H1 (cell line): ENCODE results near the gene CHPF. TPM values are rescaled to one million over a fixed set of nuclear protein-coding genes. Genes with fewer than 3 reads are reported as not detected.
A peak's percentile ranks its signal among the peaks of the same experiment; 100 is the strongest.

Source experiments
- ASH2L ChIP-seq: fragments of 200-600, 300-600 bp; sonication (generic); IDR thresholded peaks from one replicate; pipeline ENCODE4 v1.7.1; 2017; ENCODE audit warnings: low read length
- BACH1 ChIP-seq: IDR thresholded peaks from 2 replicates; pipeline ENCODE4 v1.6.1; 2012; ENCODE audit warnings: low read length, improper control_type of control experiment
- BCL11A ChIP-seq, 2 experiments: IDR thresholded peaks; one replicate each; pipeline ENCODE4 v1.6.1; 2011; ENCODE audit warnings: low read depth in 2 of 2, low read length in 2 of 2, mild to moderate bottlenecking in 2 of 2
- CEBPB ChIP-seq: IDR thresholded peaks from 2 replicates; pipeline ENCODE4 v1.6.1; 2012; ENCODE audit warnings: low read depth, low read length
- EGR1 ChIP-seq: IDR thresholded peaks from 2 replicates; pipeline ENCODE4 v1.6.1; 2011; ENCODE audit warnings: low read depth, low read length, borderline replicate concordance
- GABPA ChIP-seq: IDR thresholded peaks from 2 replicates; pipeline ENCODE4 v1.6.1; 2011; ENCODE audit warnings: mild to moderate bottlenecking, low read length, moderate library complexity, borderline replicate concordance; ENCODE audit not compliant: insufficient read depth
- GTF2F1 ChIP-seq: IDR thresholded peaks from 2 replicates; pipeline ENCODE4 v1.6.1; 2012; ENCODE audit warnings: low read depth, low read length, improper control_type of control experiment, borderline replicate concordance
- HDAC2 ChIP-seq, 2 experiments: fragments of 300-600 bp in 1 of 2; sonication (generic) in 1 of 2; IDR thresholded peaks; 2 replicates each; pipeline ENCODE4 v1.6.1; 2011 to 2012; ENCODE audit warnings: low read depth in 2 of 2, low read length in 2 of 2, mild to moderate bottlenecking in 2 of 2, moderate library complexity in 2 of 2, borderline replicate concordance in 1 of 2, inconsistent platforms in 1 of 2
- KDM5A ChIP-seq: fragments of 200-600 bp; IDR thresholded peaks from 2 replicates; pipeline ENCODE4 v1.7.1; 2012; ENCODE audit warnings: mild to moderate bottlenecking, low read length, inconsistent platforms, mixed read lengths
- NRF1 ChIP-seq: IDR thresholded peaks from 2 replicates; pipeline ENCODE4 v1.6.1; 2011; ENCODE audit warnings: mild to moderate bottlenecking, low read depth, low read length, improper control_type of control experiment
- PHF8 ChIP-seq: fragments of 200-600 bp; sonication (generic); conservative IDR thresholded peaks from 2 replicates; pipeline ENCODE4 v1.7.1; 2012; ENCODE audit warnings: low read depth, mild to moderate bottlenecking, inconsistent platforms, low read length, moderate library complexity
- POLR2AphosphoS5 ChIP-seq: IDR thresholded peaks from 2 replicates; pipeline ENCODE4 v1.6.1; 2011; ENCODE audit warnings: low read depth, low read length
- POU5F1 ChIP-seq: IDR thresholded peaks from 2 replicates; pipeline ENCODE4 v1.6.1; 2011; ENCODE audit warnings: low read depth, mild to moderate bottlenecking, low read length, moderate library complexity
- RAD21 ChIP-seq, 2 experiments: IDR thresholded peaks in 1 of 2; conservative IDR thresholded peaks in 1 of 2; 2 replicates each; pipeline ENCODE4 v1.6.1; 2011; ENCODE audit warnings: low read depth in 2 of 2, low read length in 2 of 2, improper control_type of control experiment in 1 of 2, inconsistent platforms in 1 of 2, mild to moderate bottlenecking in 1 of 2, moderate library complexity in 1 of 2
- SIN3A ChIP-seq, 2 experiments: IDR thresholded peaks in 1 of 2; conservative IDR thresholded peaks in 1 of 2; 2 replicates each; pipeline ENCODE4 v1.6.1; 2011 to 2012; ENCODE audit warnings: low read length in 2 of 2, improper control_type of control experiment in 1 of 2, low read depth in 1 of 2, mild to moderate bottlenecking in 1 of 2
- SRF ChIP-seq: IDR thresholded peaks from 2 replicates; pipeline ENCODE4 v1.6.1; 2011; ENCODE audit warnings: mild to moderate bottlenecking, low read depth, low read length, moderate library complexity
- TAF1 ChIP-seq: IDR thresholded peaks from 2 replicates; pipeline ENCODE4 v1.6.1; 2011; ENCODE audit warnings: mild to moderate bottlenecking, low read depth, low read length
- TEAD4 ChIP-seq: IDR thresholded peaks from 2 replicates; pipeline ENCODE4 v1.6.1; 2012; ENCODE audit warnings: low read depth, low read length, inconsistent platforms, mixed read lengths
- polyA plus RNA-seq, 7 experiments: library from polyadenylated mRNA; depleted of rRNA in 3 of 7; stranded (reverse) in 5 of 7; unstranded in 2 of 7; fragments of >200 nt in 5 of 7; fragments of 200-250 nt in 2 of 7; gene quantifications; 1 replicate in 5 of 7; 2 replicates in 1 of 7; 4 replicates in 1 of 7; pipeline versions ENCODE4 v1.2.1 to v1.2.3, GENCODE V29; 2011 to 2013; ENCODE audit warnings: missing spikeins in 2 of 7, mixed read lengths in 2 of 7
- total RNA-seq: library from RNA; stranded (reverse); fragmentation: NEBNext Ultra II Directional; extraction: Animal tissue kit (Norgen Biotek cat#: 25700); gene quantifications from 2 replicates; pipeline ENCODE4 v1.2.1, GENCODE V29; 2021
- TF ChIP-seq, protein P1 (sequence below): IDR thresholded peaks from 2 replicates; pipeline ENCODE4 v1.6.1; 2011; ENCODE audit warnings: low read length, improper control_type of control experiment

Gene CHPF
- total and polyA plus RNA-seq, 2 of the 8 experiments (the other 6 are each of a cell fraction or from before 2014, with no cell fraction given), result 62.9 to 67.3 TPM

DNA sequence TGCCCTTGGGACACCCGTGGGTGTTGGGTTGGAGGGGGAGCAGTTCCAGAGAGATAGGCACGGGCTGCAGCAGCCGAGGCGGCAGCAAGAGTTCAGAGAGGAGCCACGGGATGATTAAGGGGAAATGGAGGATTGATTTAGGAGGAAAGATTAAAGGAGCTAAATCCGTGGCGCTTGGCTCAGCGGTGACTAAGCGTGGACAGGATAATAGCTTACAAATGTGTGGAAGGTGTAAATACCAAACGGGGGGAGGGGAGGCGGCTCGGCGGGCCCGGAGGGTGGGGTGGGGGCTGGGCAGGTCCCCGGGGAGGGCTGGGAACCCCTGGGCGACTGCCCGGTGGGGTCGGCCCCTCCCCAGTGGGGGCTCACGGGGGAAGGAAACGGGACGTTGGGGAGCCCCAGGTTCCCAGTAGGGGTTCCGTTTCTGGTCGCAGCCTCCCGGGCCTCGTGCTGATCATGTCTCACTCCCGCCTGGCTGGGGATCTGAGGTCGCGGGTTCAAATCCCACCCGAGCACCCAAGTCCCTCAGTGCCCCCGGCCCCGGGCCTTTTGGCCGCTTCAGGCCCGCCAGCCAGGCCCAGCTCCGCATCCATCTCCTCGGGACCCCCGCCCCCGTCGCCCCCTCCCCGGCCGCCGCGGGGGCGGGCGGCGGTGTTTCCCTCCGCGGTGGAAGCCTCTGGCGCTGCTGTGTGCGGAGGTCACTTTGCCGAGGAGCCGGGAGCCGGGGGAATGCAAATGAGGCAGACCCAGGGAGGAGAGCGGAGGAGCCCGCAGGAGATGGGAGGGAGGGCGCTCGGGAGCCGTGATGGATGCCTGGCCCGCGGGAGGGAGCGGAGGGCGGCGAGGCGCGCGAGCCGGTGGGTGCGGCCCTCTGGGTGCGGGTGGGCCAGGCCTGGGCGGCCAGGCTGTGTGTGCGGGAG is 21.2 kb downstream of the CHPF start (continued):
- TF ChIP-seq CEBPB, result no peak
- TF ChIP-seq POU5F1, result no peak
- no peak for TF ChIP-seq POLR2AphosphoS5
- 0 out of 2 replicates have a peak, but pooled peaks have one; percentile 11 for TF ChIP-seq TEAD4
- TF ChIP-seq KDM5A, result no peak
- peak; percentile 34 for TF ChIP-seq ASH2L
- TF ChIP-seq GTF2F1, result no peak
- no peak for TF ChIP-seq SIN3A (conservative IDR thresholded peaks at IDR 0.05 in 1 of 2, IDR thresholded peaks at IDR 0.05 in 1 of 2; ENCODE audit: low read depth in 1 of 2, low read length in 2 of 2)
- TF ChIP-seq GABPA, result no peak
- no peak for TF ChIP-seq BACH1
- no peak for TF ChIP-seq EGR1
- no peak for TF ChIP-seq NRF1
- no peak for TF ChIP-seq BCL11A (IDR thresholded peaks at IDR 0.05; ENCODE audit: low read depth in 2 of 2, low read length in 2 of 2)
- TF ChIP-seq SRF, result no peak
- peak; percentile 24; the same call in 1 of the 2 replicates for TF ChIP-seq PHF8
- TF ChIP-seq HDAC2 (IDR thresholded peaks at IDR 0.05; ENCODE audit: borderline replicate concordance in 1 of 2, low read depth in 2 of 2, low read length in 2 of 2), result no peak
- TF ChIP-seq TAF1, result peak; percentile 25; the same call in 1 of the 2 replicates
- TF ChIP-seq, protein P1, sequence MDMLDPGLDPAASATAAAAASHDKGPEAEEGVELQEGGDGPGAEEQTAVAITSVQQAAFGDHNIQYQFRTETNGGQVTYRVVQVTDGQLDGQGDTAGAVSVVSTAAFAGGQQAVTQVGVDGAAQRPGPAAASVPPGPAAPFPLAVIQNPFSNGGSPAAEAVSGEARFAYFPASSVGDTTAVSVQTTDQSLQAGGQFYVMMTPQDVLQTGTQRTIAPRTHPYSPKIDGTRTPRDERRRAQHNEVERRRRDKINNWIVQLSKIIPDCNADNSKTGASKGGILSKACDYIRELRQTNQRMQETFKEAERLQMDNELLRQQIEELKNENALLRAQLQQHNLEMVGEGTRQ, result no peak
- no peak for TF ChIP-seq RAD21 (IDR thresholded peaks at IDR 0.05 in 1 of 2, conservative IDR thresholded peaks at IDR 0.05 in 1 of 2; ENCODE audit: low read depth in 2 of 2, low read length in 2 of 2)
